H1 (cell line): ENCODE measurements around the gene NNMT. TPM values are rescaled to one million over a fixed set of nuclear protein-coding genes. Genes with fewer than 3 reads are reported as not detected.

Source experiments
- CTCF ChIA-PET: fragments of 300-600 bp; sonication (Branson Sonifier 250); formaldehyde crosslinking; loops from one replicate; lab custom pipeline; 2021; ENCODE audit not compliant: partially characterized antibody; lab: Charles Lee
- POLR2A ChIA-PET: fragments of 300-600 bp; sonication (Branson Sonifier 250); formaldehyde crosslinking; loops from one replicate; lab custom pipeline; 2021; ENCODE audit warnings: inconsistent platforms; ENCODE audit not compliant: partially characterized antibody; lab: Charles Lee
- DNase-seq, 2 experiments: peaks; one replicate each; pipeline versions ENCODE4 v3.0.0 to v3.0.0-alpha.2; 2010 to 2022; ENCODE audit warnings: low spot score in 2 of 2, low read depth in 1 of 2, mixed read lengths in 1 of 2
- FAIRE-seq: peaks from 2 replicates; lab custom pipeline; 2011; peaks lifted over from hg19 to GRCh38; lab: Jason Lieb, UNC
- H2AFZ ChIP-seq: 2 replicates; pipeline ENCODE4 v1.8.1; 2012; ENCODE audit warnings: low read length, inconsistent platforms
- H2AK5ac ChIP-seq: 2 replicates; pipeline ENCODE4 v1.6.1; 2013; ENCODE audit warnings: low read depth, low read length
- H2BK120ac ChIP-seq: replicated peaks from 2 replicates; pipeline ENCODE3; 2013; ENCODE audit warnings: low read depth, low read length, inconsistent platforms
- H2BK12ac ChIP-seq: 2 replicates; pipeline ENCODE4 v1.6.1; 2013; ENCODE audit warnings: low read depth, low read length
- H2BK15ac ChIP-seq: 2 replicates; pipeline ENCODE4 v1.6.1; 2013; ENCODE audit warnings: low read length
- H2BK20ac ChIP-seq: 2 replicates; pipeline ENCODE4 v1.6.1; 2013; ENCODE audit warnings: low read length
- H2BK5ac ChIP-seq: 2 replicates; pipeline ENCODE4 v1.6.1; 2013; ENCODE audit warnings: low read depth, low read length
- H3K14ac ChIP-seq: 2 replicates; pipeline ENCODE4 v1.6.1; 2013; ENCODE audit warnings: inconsistent platforms; ENCODE audit not compliant: insufficient read length
- H3K18ac ChIP-seq: 2 replicates; pipeline ENCODE4 v1.6.1; 2013; ENCODE audit warnings: low read length; ENCODE audit errors: extremely low read depth
- H3K23ac ChIP-seq: 2 replicates; pipeline ENCODE4 v1.6.1; 2013; ENCODE audit warnings: inconsistent platforms; ENCODE audit not compliant: insufficient read length
- H3K23me2 ChIP-seq: 2 replicates; pipeline ENCODE4 v1.6.1; 2013; ENCODE audit warnings: low read depth, low read length
- H3K27ac ChIP-seq: 2 replicates; pipeline ENCODE4 v1.6.1; 2011; ENCODE audit warnings: low read depth, low read length, inconsistent platforms
- H3K27me3 ChIP-seq, 4 experiments: replicated peaks in 1 of 4; 1 replicate in 1 of 4; 2 replicates in 3 of 4; pipeline versions ENCODE4 v1.6.1 to v1.8.1; 2011 to 2013; ENCODE audit warnings: low read length in 3 of 4, mild to moderate bottlenecking in 3 of 4, inconsistent platforms in 2 of 4, mixed read lengths in 2 of 4, moderate library complexity in 1 of 4; ENCODE audit not compliant: control insufficient read depth in 3 of 4, insufficient read depth in 3 of 4; ENCODE audit errors: extremely low read depth in 1 of 4
- H3K36me3 ChIP-seq, 4 experiments: 2 replicates each; pipeline versions ENCODE4 v1.6.1 to v1.8.1; 2011 to 2013; ENCODE audit warnings: mild to moderate bottlenecking in 4 of 4, low read length in 3 of 4, moderate library complexity in 2 of 4, control low read depth in 1 of 4, inconsistent platforms in 1 of 4; ENCODE audit not compliant: insufficient read depth in 4 of 4, control insufficient read depth in 2 of 4
- H3K4ac ChIP-seq: replicated peaks from 2 replicates; pipeline ENCODE3; 2013; ENCODE audit warnings: low read length, low read depth, mixed read lengths, inconsistent platforms; ENCODE audit not compliant: insufficient read length
- H3K4me1 ChIP-seq, 4 experiments: replicated peaks in 1 of 4; 1 replicate in 1 of 4; 2 replicates in 3 of 4; pipeline versions ENCODE4 v1.6.1 to v1.8.1; 2011 to 2013; ENCODE audit warnings: low read length in 3 of 4, inconsistent platforms in 2 of 4, mixed read lengths in 1 of 4; ENCODE audit not compliant: insufficient read depth in 4 of 4, control insufficient read depth in 3 of 4
- H3K4me2 ChIP-seq, 2 experiments: 2 replicates each; pipeline versions ENCODE4 v1.6.1 to v1.8.1; 2011 to 2013; ENCODE audit warnings: low read depth in 2 of 2, low read length in 2 of 2, control low read depth in 1 of 2, inconsistent platforms in 1 of 2, mild to moderate bottlenecking in 1 of 2; ENCODE audit not compliant: insufficient read depth in 1 of 2
- H3K4me3 ChIP-seq, 4 experiments: fragments of 200-600, 300-600 bp in 1 of 4; sonication (generic), shearing (Covaris generic), sonication (Bioruptor Twin) in 1 of 4; 2 replicates each; pipeline versions ENCODE4 v1.5.1 to v1.8.1; 2011 to 2016; ENCODE audit warnings: low read length in 4 of 4, low read depth in 3 of 4, control low read depth in 2 of 4, inconsistent platforms in 2 of 4, mild to moderate bottlenecking in 2 of 4, mixed read lengths in 1 of 4, moderate library complexity in 1 of 4; ENCODE audit not compliant: insufficient read depth in 2 of 4; ENCODE audit errors: extremely low read depth in 1 of 4
- H3K56ac ChIP-seq: replicated peaks from 2 replicates; pipeline ENCODE3; 2013; ENCODE audit warnings: low read depth, mild to moderate bottlenecking, mixed read lengths, low read length, inconsistent platforms; ENCODE audit not compliant: insufficient read length
- H3K79me1 ChIP-seq: 2 replicates; pipeline ENCODE4 v1.6.1; 2013; ENCODE audit warnings: low read depth, low read length, control low read depth
- H3K79me2 ChIP-seq, 2 experiments: 2 replicates each; pipeline versions ENCODE4 v1.6.1 to v1.8.1; 2012 to 2013; ENCODE audit warnings: low read length in 2 of 2, mild to moderate bottlenecking in 2 of 2, inconsistent platforms in 1 of 2; ENCODE audit not compliant: insufficient read depth in 2 of 2, control insufficient read depth in 1 of 2
- H3K9ac ChIP-seq, 4 experiments: replicated peaks in 1 of 4; 1 replicate in 1 of 4; 2 replicates in 3 of 4; pipeline versions ENCODE4 v1.6.1 to v1.8.1; 2011 to 2013; ENCODE audit warnings: low read depth in 3 of 4, low read length in 3 of 4, control low read depth in 2 of 4, mild to moderate bottlenecking in 2 of 4, moderate library complexity in 2 of 4, inconsistent platforms in 1 of 4; ENCODE audit errors: extremely low read depth in 1 of 4
- H3K9me3 ChIP-seq, 2 experiments: 2 replicates each; pipeline versions ENCODE4 v1.6.1 to v1.8.1; 2012 to 2013; ENCODE audit warnings: mild to moderate bottlenecking in 2 of 2, moderate library complexity in 2 of 2, control low read depth in 1 of 2, inconsistent platforms in 1 of 2, low read depth in 1 of 2, low read length in 1 of 2, mixed read lengths in 1 of 2; ENCODE audit not compliant: insufficient read depth in 2 of 2
- H4K20me1 ChIP-seq, 2 experiments: replicated peaks in 1 of 2; 2 replicates each; pipeline versions ENCODE3 to v1.8.1; 2011 to 2013; ENCODE audit warnings: inconsistent platforms in 2 of 2, low read length in 2 of 2, mild to moderate bottlenecking in 1 of 2; ENCODE audit not compliant: insufficient read depth in 2 of 2, control insufficient read depth in 1 of 2
- H4K5ac ChIP-seq: 2 replicates; pipeline ENCODE4 v1.6.1; 2013; ENCODE audit warnings: low read length, low read depth, mixed read lengths, inconsistent platforms; ENCODE audit not compliant: insufficient read length
- H4K8ac ChIP-seq: 2 replicates; pipeline ENCODE4 v1.8.0; 2013; ENCODE audit warnings: mild to moderate bottlenecking, moderate library complexity, low read length, inconsistent platforms; ENCODE audit not compliant: insufficient read depth; ENCODE audit errors: extremely low read depth
- H4K91ac ChIP-seq: replicated peaks from 2 replicates; pipeline ENCODE3; 2013; ENCODE audit warnings: low read length, mixed read lengths, inconsistent platforms; ENCODE audit not compliant: insufficient read length
- BACH1 ChIP-seq: IDR thresholded peaks from 2 replicates; pipeline ENCODE4 v1.6.1; 2012; ENCODE audit warnings: low read length, improper control_type of control experiment
- CBX8 ChIP-seq: fragments of 300-800, 300-1000 bp; sonication (generic); IDR thresholded peaks from 2 replicates; pipeline ENCODE4 v1.7.1; 2016; ENCODE audit warnings: low read depth, low read length, borderline replicate concordance
- CTBP2 ChIP-seq: IDR thresholded peaks from 2 replicates; pipeline ENCODE4 v1.7.0; 2011; ENCODE audit warnings: borderline replicate concordance, mild to moderate bottlenecking, moderate library complexity, mixed read lengths, low read length; ENCODE audit not compliant: insufficient read depth, insufficient read length
- GTF2F1 ChIP-seq: IDR thresholded peaks from 2 replicates; pipeline ENCODE4 v1.6.1; 2012; ENCODE audit warnings: low read depth, low read length, improper control_type of control experiment, borderline replicate concordance
- HDAC2 ChIP-seq, 2 experiments: fragments of 300-600 bp in 1 of 2; sonication (generic) in 1 of 2; IDR thresholded peaks; 2 replicates each; pipeline ENCODE4 v1.6.1; 2011 to 2012; ENCODE audit warnings: low read depth in 2 of 2, low read length in 2 of 2, mild to moderate bottlenecking in 2 of 2, moderate library complexity in 2 of 2, borderline replicate concordance in 1 of 2, inconsistent platforms in 1 of 2
- KDM5A ChIP-seq: fragments of 200-600 bp; IDR thresholded peaks from 2 replicates; pipeline ENCODE4 v1.7.1; 2012; ENCODE audit warnings: mild to moderate bottlenecking, low read length, inconsistent platforms, mixed read lengths
- MAFK ChIP-seq: IDR thresholded peaks from 2 replicates; pipeline ENCODE4 v1.6.1; 2012; ENCODE audit warnings: low read depth, mild to moderate bottlenecking, improper control_type of control experiment, low read length
- NANOG ChIP-seq: IDR thresholded peaks from 2 replicates; pipeline ENCODE4 v1.6.1; 2011; ENCODE audit warnings: low read length, low read depth, mild to moderate bottlenecking, inconsistent platforms; ENCODE audit not compliant: insufficient read depth, poor library complexity, severe bottlenecking
- PHF8 ChIP-seq: fragments of 200-600 bp; sonication (generic); conservative IDR thresholded peaks from 2 replicates; pipeline ENCODE4 v1.7.1; 2012; ENCODE audit warnings: low read depth, mild to moderate bottlenecking, inconsistent platforms, low read length, moderate library complexity
- RBBP5 ChIP-seq: IDR thresholded peaks from 2 replicates; pipeline ENCODE4 v1.7.1; 2012; ENCODE audit warnings: low read depth, mild to moderate bottlenecking, inconsistent platforms, low read length, moderate library complexity, borderline replicate concordance
- SIX5 ChIP-seq: IDR thresholded peaks from 2 replicates; pipeline ENCODE4 v1.6.1; 2011; ENCODE audit warnings: mild to moderate bottlenecking, low read depth, low read length
- SP1 ChIP-seq: IDR thresholded peaks from 2 replicates; pipeline ENCODE4 v1.6.1; 2011; ENCODE audit warnings: low read depth, low read length
- WGBS, 2 experiments: shearing (Covaris generic) in 1 of 2; methylation state at CpG; one replicate each; pipeline versions ENCODE4 v1.1.6 to v1.1.7; 2013 to 2015; ENCODE audit warnings: low lambda C conversion rate in 2 of 2, mixed read lengths in 2 of 2, inconsistent platforms in 1 of 2, low coverage in 1 of 2, missing lambda C conversion rate in 1 of 2; ENCODE audit not compliant: insufficient replicate concordance in 2 of 2, insufficient coverage in 1 of 2, insufficient read length in 1 of 2; ENCODE audit errors: extremely low coverage in 1 of 2, missing lambda C conversion rate in 1 of 2; 5-methylcytosine and 5-hydroxymethylcytosine counted together
- polyA plus RNA-seq, 7 experiments: library from polyadenylated mRNA; depleted of rRNA in 3 of 7; stranded (reverse) in 5 of 7; unstranded in 2 of 7; fragments of >200 nt in 5 of 7; fragments of 200-250 nt in 2 of 7; gene quantifications; 1 replicate in 5 of 7; 2 replicates in 1 of 7; 4 replicates in 1 of 7; pipeline versions ENCODE4 v1.2.1 to v1.2.3, GENCODE V29; 2011 to 2013; ENCODE audit warnings: missing spikeins in 2 of 7, mixed read lengths in 2 of 7
- total RNA-seq: library from RNA; stranded (reverse); fragmentation: NEBNext Ultra II Directional; extraction: Animal tissue kit (Norgen Biotek cat#: 25700); gene quantifications from 2 replicates; pipeline ENCODE4 v1.2.1, GENCODE V29; 2021

The NNMT gene
- total and polyA plus RNA-seq, 2 of the 8 experiments (the other 6 are each of a cell fraction or from before 2014, with no cell fraction given): not detected

GRCh38 chr11:114287154-114287553 is 9.0 kb upstream of the NNMT start:
- Histone ChIP-seq H3K27ac (no peak overlapping the region), H4K91ac (no peak overlapping the region), H2BK20ac (no peak overlapping the region), H4K5ac (no peak overlapping the region), H3K36me3 (no peaks in the 10 kb centered on the region), H2AK5ac (no peak overlapping the region), H3K4me3 (no peak overlapping the region), H3K14ac (no peak overlapping the region), H3K9ac (no peak overlapping the region), H3K18ac (no peak overlapping the region), H4K8ac (no peak overlapping the region), H3K4me2 (no peak overlapping the region), H3K23me2 (no peaks in the 10 kb centered on the region), H3K27me3 (no peaks in the 10 kb centered on the region), H3K4ac (no peak overlapping the region), H3K9me3 (no peaks in the 10 kb centered on the region), H3K56ac (no peak overlapping the region), H2AFZ (no peak overlapping the region), H3K79me2 (no peaks in the 10 kb centered on the region), H2BK120ac (no peak overlapping the region), H2BK5ac (no peak overlapping the region), H4K20me1 (no peaks in the 10 kb centered on the region), H3K79me1 (no peaks in the 10 kb centered on the region), H2BK12ac (no peak overlapping the region), H3K23ac (no peak overlapping the region), H3K4me1 (no peaks in the 10 kb centered on the region), H2BK15ac (no peak overlapping the region)
- FAIRE-seq (no peak), DNase-seq (no peak)
- CTCF ChIA-PET: no interaction called here
- no peak for TF ChIP-seq NANOG
- no peak for TF ChIP-seq SIX5
- no peak for TF ChIP-seq SP1
- TF ChIP-seq BACH1: no peak
- no peak for TF ChIP-seq RBBP5
- TF ChIP-seq PHF8: no peak
- no peak for TF ChIP-seq GTF2F1
- no peak for TF ChIP-seq MAFK
- no peak for TF ChIP-seq HDAC2 (IDR thresholded peaks at IDR 0.05; ENCODE audit: borderline replicate concordance in 1 of 2, low read depth in 2 of 2, low read length in 2 of 2)
- no peak for TF ChIP-seq CTBP2
- no peak for TF ChIP-seq KDM5A
- no peak for TF ChIP-seq CBX8
- POLR2A ChIA-PET: no interaction called here
- 94% methylated on average over 2 of the region's 2 CpGs; no CpG with 5 or more reads in 1 of the 2 experiments for WGBS, 2 experiments
